K562 (cell line): ENCODE results near the gene TCAP. TPM values are rescaled to one million over a fixed set of nuclear protein-coding genes. Genes with fewer than 3 reads are reported as not detected.

ENCODE experiments used
- FIP1L1 ChIP-seq: fragments of 200-400 bp; formaldehyde crosslinking; IDR thresholded peaks from 2 replicates; pipeline ENCODE4 v1.6.1; 2018; ENCODE audit warnings: mild to moderate bottlenecking, low read depth, low read length; ENCODE audit not compliant: poor library complexity, severe bottlenecking
- GATAD2B ChIP-seq: fragments of 450-650 bp; IDR thresholded peaks from 2 replicates; pipeline ENCODE4 v1.6.1; 2017; ENCODE audit warnings: mild to moderate bottlenecking, borderline replicate concordance
- KDM5B ChIP-seq: fragments of 200-600 bp; sonication (generic); IDR thresholded peaks from 2 replicates; pipeline ENCODE4 v1.6.1; 2012; ENCODE audit warnings: low read depth, mild to moderate bottlenecking, moderate library complexity, low read length, control low read depth, inconsistent platforms; ENCODE audit not compliant: insufficient replicate concordance
- MYBL2 ChIP-seq, 2 experiments: fragments of 450-650 bp in 1 of 2; sonication (generic) in 1 of 2; formaldehyde crosslinking in 1 of 2; IDR thresholded peaks; 2 replicates each; pipeline versions ENCODE4 v1.6.1 to v1.8.1; 2017 to 2022; ENCODE audit warnings: borderline replicate concordance in 1 of 2, inconsistent platforms in 1 of 2, low read depth in 1 of 2, mild to moderate bottlenecking in 1 of 2, missing genetic modification reagents in 1 of 2, moderate library complexity in 1 of 2
- PCBP2 ChIP-seq: fragments of 200-400 bp; formaldehyde crosslinking; IDR thresholded peaks from 2 replicates; pipeline ENCODE4 v1.6.1; 2018; ENCODE audit warnings: low read length, low read depth, mild to moderate bottlenecking, moderate library complexity; ENCODE audit not compliant: poor library complexity, severe bottlenecking
- SOX6 ChIP-seq: fragments of 450-650 bp; IDR thresholded peaks from 2 replicates; pipeline ENCODE4 v1.6.1; 2014; ENCODE audit warnings: mild to moderate bottlenecking
- SP2 ChIP-seq: IDR thresholded peaks from 2 replicates; pipeline ENCODE4 v1.6.1; 2011; ENCODE audit warnings: mild to moderate bottlenecking, low read depth, low read length, moderate library complexity; ENCODE audit not compliant: poor library complexity, severe bottlenecking; ENCODE audit errors: extremely low read depth
- TAF1 ChIP-seq: IDR thresholded peaks from 2 replicates; pipeline ENCODE4 v1.6.1; 2011; ENCODE audit warnings: mild to moderate bottlenecking, low read length, moderate library complexity; ENCODE audit not compliant: insufficient read depth, control insufficient read depth, severe bottlenecking; ENCODE audit errors: extremely low read depth
- ZNF584 ChIP-seq: fragments of 200-800 bp; sonication (Bioruptor generic); IDR thresholded peaks from 2 replicates; pipeline ENCODE4 v1.6.1; 2016; ENCODE audit warnings: low read depth, mild to moderate bottlenecking, missing genetic modification characterization, missing compliant biosample characterization
- polyA plus RNA-seq, 8 experiments: library from polyadenylated mRNA; depleted of rRNA in 4 of 8; stranded (reverse) in 5 of 8; unstranded in 3 of 8; fragments of >200 nt; fragmentation: Nextera tagmentation in 2 of 8; fragmentation: Illumina TruSeq in 1 of 8; extraction: Ambion mirVana in 2 of 8; extraction: Trizol in 1 of 8; gene quantifications; 2 replicates each; pipeline versions ENCODE4 v1.2.1 to v1.2.3, GENCODE V29; 2011 to 2014; ENCODE audit warnings: inconsistent platforms in 1 of 8, missing spikeins in 1 of 8
- total RNA-seq, 7 experiments: library from RNA; depleted of rRNA in 6 of 7; stranded (reverse); fragments of >200 nt in 6 of 7; fragmentation: Illumina TruSeq in 2 of 7; extraction: Trizol in 2 of 7; gene quantifications; 2 replicates each; pipeline versions ENCODE4 v1.2.1 to v1.2.3, GENCODE V29; 2011 to 2021; ENCODE audit warnings: low replicate concordance in 1 of 7
- TF ChIP-seq, protein P1 (sequence below): fragments of 200-600 bp; sonication (generic); IDR thresholded peaks from one replicate; pipeline ENCODE4 v1.6.1; 2012; ENCODE audit warnings: mild to moderate bottlenecking, low read depth, low read length, inconsistent platforms
- TF ChIP-seq, protein P2 (sequence below): fragments of 150-350 bp; conservative IDR thresholded peaks from 2 replicates; pipeline ENCODE4 v1.6.1; 2014; ENCODE audit warnings: low read length
- TF ChIP-seq, protein P3 (sequence below): fragments of 450-650 bp; IDR thresholded peaks from 2 replicates; pipeline ENCODE4 v1.6.1; 2016; ENCODE audit warnings: low read depth, mild to moderate bottlenecking, moderate library complexity

The TCAP gene
- total and polyA plus RNA-seq, 9 of the 15 experiments (the other 6 are each of a cell fraction or from before 2014, with no cell fraction given) = 0.33 to 1.4 (median 0.82) TPM; not detected in 2

DNA sequence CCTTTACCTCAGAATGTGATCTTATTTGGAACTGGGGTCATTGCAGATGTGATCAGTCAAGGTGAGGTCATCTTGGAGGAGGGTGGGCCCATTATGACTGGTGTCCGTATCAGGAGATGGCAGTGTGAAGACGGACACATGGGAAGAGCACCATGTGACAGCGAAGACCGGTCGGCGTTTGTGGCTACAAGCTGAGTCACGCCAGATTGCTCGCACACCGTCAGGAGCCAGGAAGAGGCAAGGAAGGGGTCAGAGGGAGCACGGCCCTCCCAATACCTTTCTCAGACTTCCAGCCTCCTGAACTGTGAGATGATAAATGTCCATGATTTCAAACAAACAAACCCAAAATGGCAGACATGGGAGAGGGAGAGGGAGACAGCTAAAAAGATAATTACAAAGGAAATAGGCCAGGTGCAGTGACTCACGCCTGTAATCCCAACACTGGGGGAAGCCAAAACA lies 15.0 kb upstream of the TCAP start (continued):
- TF ChIP-seq, protein P1, sequence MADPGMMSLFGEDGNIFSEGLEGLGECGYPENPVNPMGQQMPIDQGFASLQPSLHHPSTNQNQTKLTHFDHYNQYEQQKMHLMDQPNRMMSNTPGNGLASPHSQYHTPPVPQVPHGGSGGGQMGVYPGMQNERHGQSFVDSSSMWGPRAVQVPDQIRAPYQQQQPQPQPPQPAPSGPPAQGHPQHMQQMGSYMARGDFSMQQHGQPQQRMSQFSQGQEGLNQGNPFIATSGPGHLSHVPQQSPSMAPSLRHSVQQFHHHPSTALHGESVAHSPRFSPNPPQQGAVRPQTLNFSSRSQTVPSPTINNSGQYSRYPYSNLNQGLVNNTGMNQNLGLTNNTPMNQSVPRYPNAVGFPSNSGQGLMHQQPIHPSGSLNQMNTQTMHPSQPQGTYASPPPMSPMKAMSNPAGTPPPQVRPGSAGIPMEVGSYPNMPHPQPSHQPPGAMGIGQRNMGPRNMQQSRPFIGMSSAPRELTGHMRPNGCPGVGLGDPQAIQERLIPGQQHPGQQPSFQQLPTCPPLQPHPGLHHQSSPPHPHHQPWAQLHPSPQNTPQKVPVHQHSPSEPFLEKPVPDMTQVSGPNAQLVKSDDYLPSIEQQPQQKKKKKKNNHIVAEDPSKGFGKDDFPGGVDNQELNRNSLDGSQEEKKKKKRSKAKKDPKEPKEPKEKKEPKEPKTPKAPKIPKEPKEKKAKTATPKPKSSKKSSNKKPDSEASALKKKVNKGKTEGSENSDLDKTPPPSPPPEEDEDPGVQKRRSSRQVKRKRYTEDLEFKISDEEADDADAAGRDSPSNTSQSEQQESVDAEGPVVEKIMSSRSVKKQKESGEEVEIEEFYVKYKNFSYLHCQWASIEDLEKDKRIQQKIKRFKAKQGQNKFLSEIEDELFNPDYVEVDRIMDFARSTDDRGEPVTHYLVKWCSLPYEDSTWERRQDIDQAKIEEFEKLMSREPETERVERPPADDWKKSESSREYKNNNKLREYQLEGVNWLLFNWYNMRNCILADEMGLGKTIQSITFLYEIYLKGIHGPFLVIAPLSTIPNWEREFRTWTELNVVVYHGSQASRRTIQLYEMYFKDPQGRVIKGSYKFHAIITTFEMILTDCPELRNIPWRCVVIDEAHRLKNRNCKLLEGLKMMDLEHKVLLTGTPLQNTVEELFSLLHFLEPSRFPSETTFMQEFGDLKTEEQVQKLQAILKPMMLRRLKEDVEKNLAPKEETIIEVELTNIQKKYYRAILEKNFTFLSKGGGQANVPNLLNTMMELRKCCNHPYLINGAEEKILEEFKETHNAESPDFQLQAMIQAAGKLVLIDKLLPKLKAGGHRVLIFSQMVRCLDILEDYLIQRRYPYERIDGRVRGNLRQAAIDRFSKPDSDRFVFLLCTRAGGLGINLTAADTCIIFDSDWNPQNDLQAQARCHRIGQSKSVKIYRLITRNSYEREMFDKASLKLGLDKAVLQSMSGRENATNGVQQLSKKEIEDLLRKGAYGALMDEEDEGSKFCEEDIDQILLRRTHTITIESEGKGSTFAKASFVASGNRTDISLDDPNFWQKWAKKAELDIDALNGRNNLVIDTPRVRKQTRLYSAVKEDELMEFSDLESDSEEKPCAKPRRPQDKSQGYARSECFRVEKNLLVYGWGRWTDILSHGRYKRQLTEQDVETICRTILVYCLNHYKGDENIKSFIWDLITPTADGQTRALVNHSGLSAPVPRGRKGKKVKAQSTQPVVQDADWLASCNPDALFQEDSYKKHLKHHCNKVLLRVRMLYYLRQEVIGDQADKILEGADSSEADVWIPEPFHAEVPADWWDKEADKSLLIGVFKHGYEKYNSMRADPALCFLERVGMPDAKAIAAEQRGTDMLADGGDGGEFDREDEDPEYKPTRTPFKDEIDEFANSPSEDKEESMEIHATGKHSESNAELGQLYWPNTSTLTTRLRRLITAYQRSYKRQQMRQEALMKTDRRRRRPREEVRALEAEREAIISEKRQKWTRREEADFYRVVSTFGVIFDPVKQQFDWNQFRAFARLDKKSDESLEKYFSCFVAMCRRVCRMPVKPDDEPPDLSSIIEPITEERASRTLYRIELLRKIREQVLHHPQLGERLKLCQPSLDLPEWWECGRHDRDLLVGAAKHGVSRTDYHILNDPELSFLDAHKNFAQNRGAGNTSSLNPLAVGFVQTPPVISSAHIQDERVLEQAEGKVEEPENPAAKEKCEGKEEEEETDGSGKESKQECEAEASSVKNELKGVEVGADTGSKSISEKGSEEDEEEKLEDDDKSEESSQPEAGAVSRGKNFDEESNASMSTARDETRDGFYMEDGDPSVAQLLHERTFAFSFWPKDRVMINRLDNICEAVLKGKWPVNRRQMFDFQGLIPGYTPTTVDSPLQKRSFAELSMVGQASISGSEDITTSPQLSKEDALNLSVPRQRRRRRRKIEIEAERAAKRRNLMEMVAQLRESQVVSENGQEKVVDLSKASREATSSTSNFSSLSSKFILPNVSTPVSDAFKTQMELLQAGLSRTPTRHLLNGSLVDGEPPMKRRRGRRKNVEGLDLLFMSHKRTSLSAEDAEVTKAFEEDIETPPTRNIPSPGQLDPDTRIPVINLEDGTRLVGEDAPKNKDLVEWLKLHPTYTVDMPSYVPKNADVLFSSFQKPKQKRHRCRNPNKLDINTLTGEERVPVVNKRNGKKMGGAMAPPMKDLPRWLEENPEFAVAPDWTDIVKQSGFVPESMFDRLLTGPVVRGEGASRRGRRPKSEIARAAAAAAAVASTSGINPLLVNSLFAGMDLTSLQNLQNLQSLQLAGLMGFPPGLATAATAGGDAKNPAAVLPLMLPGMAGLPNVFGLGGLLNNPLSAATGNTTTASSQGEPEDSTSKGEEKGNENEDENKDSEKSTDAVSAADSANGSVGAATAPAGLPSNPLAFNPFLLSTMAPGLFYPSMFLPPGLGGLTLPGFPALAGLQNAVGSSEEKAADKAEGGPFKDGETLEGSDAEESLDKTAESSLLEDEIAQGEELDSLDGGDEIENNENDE = no peak
- TF ChIP-seq PCBP2 (no peak), GATAD2B (no peak), SP2 (no peak), ZNF584 (CRISPR knock-in tag) (peak; percentile 74; the same call in 1 of the 2 replicates), KDM5B (no peak), TAF1 (peak; percentile 46), FIP1L1 (no peak), SOX6 (peak; percentile 76), MYBL2 (IDR thresholded peaks at IDR 0.05; ENCODE audit: low read depth) (no peak), MYBL2 (CRISPR knock-in tag; IDR thresholded peaks at IDR 0.05; ENCODE audit: borderline replicate concordance) (no peak)
- TF ChIP-seq, protein P2, sequence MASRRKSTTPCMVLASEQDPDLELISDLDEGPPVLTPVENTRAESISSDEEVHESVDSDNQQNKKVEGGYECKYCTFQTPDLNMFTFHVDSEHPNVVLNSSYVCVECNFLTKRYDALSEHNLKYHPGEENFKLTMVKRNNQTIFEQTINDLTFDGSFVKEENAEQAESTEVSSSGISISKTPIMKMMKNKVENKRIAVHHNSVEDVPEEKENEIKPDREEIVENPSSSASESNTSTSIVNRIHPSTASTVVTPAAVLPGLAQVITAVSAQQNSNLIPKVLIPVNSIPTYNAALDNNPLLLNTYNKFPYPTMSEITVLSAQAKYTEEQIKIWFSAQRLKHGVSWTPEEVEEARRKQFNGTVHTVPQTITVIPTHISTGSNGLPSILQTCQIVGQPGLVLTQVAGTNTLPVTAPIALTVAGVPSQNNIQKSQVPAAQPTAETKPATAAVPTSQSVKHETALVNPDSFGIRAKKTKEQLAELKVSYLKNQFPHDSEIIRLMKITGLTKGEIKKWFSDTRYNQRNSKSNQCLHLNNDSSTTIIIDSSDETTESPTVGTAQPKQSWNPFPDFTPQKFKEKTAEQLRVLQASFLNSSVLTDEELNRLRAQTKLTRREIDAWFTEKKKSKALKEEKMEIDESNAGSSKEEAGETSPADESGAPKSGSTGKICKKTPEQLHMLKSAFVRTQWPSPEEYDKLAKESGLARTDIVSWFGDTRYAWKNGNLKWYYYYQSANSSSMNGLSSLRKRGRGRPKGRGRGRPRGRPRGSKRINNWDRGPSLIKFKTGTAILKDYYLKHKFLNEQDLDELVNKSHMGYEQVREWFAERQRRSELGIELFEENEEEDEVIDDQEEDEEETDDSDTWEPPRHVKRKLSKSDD = no peak
- TF ChIP-seq, protein P3, sequence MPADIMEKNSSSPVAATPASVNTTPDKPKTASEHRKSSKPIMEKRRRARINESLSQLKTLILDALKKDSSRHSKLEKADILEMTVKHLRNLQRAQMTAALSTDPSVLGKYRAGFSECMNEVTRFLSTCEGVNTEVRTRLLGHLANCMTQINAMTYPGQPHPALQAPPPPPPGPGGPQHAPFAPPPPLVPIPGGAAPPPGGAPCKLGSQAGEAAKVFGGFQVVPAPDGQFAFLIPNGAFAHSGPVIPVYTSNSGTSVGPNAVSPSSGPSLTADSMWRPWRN = no peak
